GM12875 (cell line): ENCODE results near the gene ABHD16B.

Experiments used
- H3K4me3 ChIP-seq: one replicate; pipeline ENCODE4 v1.5.1; 2011; ENCODE audit warnings: low read depth, low read length, control low read depth
- TF ChIP-seq, protein P1 (sequence below): IDR thresholded peaks from 2 replicates; pipeline ENCODE4 v1.5.1; 2011; ENCODE audit warnings: low read depth, mild to moderate bottlenecking, control low read depth, inconsistent platforms, low read length, moderate library complexity, borderline replicate concordance; ENCODE audit not compliant: insufficient read depth

ABHD16B gene

DNA sequence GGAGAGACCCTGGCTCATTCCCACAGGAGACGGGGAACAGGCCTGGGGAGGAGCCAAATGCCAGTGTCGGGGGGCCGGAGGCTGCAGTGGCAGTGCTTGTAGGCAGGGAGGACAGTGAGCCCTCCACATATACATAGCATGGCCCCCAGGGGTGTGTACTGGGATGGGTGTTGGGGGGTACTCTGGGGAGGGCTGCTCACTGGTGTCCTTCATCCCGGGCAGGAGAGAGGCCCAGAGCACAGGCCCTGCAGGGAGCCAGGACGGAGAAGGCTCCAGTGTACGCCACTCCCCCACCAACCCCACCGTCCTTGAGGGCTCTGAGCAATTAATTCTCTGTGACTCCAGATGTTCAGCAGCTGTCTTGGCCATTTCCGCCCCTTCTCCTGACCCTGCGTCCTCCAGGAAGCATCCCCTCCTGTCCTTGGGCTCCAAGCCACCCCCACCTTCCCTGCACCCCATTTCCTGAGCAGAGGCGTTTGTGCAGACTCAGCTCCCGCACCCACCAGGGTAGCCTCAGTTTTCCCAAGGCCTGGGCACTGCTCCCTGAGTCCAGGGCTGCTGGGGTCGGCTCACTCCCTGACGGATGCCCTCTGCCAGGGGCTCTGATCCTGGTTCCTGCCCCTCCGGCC, 3.4 kb upstream of the ABHD16B start:
- TF ChIP-seq, protein P1, sequence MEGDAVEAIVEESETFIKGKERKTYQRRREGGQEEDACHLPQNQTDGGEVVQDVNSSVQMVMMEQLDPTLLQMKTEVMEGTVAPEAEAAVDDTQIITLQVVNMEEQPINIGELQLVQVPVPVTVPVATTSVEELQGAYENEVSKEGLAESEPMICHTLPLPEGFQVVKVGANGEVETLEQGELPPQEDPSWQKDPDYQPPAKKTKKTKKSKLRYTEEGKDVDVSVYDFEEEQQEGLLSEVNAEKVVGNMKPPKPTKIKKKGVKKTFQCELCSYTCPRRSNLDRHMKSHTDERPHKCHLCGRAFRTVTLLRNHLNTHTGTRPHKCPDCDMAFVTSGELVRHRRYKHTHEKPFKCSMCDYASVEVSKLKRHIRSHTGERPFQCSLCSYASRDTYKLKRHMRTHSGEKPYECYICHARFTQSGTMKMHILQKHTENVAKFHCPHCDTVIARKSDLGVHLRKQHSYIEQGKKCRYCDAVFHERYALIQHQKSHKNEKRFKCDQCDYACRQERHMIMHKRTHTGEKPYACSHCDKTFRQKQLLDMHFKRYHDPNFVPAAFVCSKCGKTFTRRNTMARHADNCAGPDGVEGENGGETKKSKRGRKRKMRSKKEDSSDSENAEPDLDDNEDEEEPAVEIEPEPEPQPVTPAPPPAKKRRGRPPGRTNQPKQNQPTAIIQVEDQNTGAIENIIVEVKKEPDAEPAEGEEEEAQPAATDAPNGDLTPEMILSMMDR, result no peak
- no peak overlapping the region for H3K4me3 ChIP-seq

DNA sequence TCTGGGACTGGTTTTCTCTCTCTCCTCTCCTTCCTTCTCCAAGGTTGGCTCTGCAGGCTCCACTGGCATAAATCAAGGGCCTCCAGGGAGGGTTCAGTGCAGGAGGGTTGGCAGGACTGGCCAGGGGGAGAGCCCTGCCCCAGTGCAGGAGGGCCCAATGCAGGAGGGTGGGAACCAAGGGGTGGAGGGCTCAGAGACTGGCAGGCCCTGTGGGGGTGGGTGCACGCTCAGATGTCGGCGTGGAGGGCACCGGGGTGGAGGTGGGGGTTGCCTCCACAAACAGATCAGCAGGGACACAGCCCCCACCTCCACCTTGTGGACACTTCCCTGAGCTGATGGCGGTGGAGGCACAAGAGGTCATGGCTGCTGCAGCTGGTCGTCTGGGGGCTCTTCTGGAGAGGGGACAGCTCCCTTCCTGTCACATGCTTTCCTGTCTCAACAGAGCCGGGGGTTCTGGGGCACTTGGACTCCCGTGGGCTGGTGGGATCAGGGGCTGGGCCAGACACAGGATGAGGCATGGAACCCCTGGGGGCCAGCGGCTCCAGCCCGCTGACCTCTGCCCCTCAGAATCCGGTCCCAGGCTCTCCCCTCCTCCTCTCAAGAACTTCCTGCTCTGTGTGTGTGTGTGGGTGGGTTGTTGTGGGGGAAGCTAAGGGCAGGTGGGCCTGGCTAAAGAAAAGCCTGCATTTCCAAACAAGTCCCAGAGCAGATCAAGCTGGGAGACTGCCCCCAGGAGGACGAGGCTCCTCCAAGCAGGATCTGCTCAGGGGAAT, 2.7 kb upstream of the ABHD16B start:
- TF ChIP-seq, protein P1, result no peak
- no peak overlapping the region for H3K4me3 ChIP-seq

DNA sequence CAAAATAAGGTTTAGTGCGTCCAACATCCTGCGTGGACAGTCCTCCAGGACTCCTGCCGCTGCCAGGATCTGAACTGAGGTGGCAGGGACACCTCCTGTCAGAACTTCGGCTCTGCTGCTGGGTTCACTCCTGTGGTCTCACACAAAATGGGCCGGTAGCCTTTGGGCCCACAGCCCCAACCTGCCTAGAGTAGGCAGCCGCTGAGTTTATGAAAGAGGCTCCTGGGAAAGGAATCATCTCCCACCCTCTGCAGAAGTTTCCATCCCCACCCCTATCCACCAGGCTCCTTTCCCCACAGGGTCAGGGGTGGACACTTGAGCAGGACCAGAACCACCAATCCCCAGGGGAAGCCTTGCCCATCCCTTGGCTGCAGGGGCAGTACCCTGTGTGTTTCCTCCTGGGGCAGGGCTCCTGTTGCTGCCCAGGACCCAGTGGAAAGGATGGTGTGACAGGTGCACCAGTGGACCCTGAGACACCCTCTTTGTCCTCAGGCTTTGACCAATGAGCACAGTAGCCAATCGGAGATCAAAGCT, 2.1 kb upstream of the ABHD16B start:
- TF ChIP-seq, protein P1, result no peak
- no peak overlapping the region for H3K4me3 ChIP-seq

DNA sequence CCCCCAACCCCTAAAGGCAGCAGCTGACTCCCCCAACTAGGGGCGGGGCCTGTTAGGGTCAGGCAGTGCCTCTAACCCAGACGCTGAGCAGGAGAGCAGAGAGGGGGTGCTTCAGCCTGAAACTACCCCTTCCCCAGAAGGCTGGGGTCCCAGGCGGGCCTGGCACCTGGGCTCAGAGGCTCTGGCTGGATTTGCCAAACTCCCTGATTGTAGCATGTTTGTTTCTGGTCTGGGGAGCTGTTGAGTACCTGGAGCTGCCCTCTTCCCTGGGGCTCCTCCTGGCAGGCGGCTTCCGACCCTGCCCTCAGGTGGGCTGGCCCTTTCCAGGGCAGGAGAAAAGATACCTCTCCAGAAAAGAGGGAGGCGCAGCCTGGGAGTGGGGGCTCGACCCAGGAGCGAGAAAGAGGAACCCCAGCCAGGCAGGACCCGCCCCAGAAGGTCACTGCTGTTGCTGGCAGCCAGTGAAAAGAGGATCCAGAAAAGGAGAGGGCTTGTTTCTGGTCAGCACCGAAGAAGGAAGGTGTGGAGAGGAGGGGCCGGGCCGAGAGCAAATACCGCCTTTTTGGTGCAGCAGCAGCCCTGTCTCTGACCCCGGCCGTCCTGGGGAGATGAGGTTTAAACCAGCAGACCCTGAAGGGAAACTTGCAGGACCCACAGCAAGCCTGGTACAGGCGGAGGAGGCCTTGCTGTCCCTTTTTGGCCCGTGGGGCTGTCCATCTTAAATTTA, 810 bp upstream of the ABHD16B start:
- TF ChIP-seq, protein P1, result no peak
- no peak overlapping the region for H3K4me3 ChIP-seq

DNA sequence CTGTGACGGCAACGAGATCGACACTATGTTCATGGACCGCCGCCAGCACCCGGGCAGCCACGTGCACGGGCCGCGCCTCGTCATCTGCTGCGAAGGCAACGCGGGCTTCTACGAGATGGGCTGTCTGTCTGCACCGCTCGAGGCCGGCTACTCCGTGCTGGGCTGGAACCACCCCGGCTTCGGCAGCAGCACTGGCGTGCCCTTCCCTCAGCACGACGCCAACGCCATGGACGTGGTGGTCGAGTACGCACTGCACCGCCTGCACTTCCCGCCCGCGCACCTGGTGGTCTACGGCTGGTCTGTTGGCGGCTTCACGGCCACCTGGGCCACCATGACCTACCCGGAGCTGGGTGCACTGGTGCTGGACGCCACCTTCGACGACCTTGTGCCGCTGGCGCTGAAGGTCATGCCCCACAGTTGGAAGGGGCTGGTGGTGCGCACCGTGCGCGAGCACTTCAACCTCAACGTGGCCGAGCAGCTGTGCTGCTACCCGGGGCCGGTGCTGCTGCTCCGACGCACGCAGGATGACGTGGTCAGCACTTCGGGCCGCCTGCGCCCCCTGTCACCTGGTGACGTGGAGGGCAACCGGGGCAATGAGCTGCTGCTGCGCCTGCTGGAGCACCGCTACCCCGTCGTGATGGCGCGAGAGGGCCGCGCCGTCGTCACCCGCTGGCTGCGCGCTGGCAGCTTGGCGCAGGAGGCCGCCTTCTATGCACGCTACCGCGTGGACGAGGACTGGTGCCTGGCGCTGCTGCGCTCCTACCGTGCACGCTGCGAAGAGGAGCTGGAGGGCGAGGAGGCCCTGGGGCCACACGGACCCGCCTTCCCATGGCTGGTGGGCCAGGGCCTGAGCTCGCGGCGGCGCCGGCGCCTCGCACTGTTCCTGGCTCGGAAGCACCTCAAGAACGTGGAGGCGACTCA, 943 bp downstream of the ABHD16B start:
- TF ChIP-seq, protein P1, result no peak
- H3K4me3 ChIP-seq, result no peak overlapping the region

DNA sequence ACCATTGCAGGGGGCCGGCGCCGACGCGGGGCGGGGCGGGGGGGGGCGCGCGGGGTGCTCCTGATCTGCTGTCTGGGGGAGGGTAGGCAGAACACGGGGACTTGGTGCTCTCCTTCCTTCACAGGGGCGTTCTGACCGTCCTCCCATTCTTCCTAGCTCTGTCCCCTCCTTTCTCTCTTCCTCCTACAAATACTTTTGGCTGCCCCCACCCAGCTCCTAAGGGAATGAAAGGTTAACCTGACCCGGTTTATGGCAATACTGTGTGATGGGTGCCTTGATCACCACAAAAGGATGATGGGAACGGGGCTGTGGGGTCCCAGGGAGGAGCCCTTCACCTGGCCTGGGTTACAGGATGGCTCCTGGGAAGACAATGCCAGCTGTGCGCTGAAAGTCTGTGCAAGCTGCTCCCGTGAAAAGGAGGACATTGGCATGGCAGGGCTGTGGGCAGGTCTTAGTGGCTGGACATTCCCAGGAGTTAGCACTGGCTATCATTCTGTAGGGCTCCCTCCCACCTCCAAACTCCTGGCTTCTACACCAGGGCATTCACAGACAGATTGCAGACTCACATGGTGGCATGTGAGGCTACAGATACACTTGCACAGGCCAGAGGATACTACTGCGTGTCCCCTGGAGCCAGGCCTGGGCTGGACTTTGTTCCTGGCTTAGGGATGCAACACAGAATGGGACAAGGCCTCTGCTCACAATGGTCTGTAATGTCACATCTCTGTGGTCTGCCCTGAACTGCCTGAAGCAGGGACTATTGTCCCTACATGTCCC, 1.9 kb downstream of the ABHD16B start:
- peak overlapping the region; percentile 86 for H3K4me3 ChIP-seq
- TF ChIP-seq, protein P1, result no peak
